Medulla oblongata (tissue), 1 donor: ENCODE results near the gene ADGRF1.

Source experiments
- DNase-seq: peaks from one replicate; pipeline ENCODE4 v3.0.0-alpha.2; 2015; ENCODE audit errors: extremely low spot score

Gene ADGRF1

DNA sequence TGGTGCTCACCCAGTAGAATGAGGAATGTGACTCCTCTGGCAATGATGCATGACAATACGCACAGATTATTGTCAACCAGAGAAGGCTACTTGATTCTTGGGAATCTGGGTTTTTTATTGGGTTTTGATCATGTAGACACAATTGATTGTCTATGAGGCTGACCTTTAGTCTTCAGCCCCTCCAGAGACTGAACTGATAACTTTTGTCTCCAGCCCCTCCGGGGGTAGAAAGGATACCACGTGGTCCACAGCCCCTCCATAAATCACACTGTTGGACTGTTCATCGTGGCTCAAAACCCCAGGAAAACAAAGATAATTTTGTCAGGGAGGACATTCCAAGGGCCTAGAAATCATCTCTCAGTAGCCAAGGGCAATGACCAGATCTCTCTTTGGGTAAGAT is 62.9 kb downstream of the ADGRF1 start:
- DNase-seq = no peak

DNA sequence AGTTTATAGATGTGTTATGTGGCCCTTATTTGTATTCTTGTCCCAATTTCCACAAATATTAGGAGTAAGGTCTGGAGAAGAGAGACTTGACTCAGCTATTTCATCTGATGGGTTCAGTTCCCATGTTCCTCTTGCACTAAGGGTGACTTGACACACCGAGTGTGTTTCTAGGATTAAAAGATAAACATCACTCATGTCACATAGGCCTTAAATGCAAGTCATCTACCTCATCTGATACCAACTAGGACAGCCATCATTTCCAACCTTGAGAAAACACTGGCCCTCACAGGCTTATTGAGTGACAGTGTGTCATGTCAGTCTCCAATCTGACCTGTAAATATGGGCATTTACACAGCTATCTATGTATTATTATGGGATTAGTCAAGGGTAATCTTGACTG is 67.3 kb downstream of the ADGRF1 start:
- DNase-seq = no peak

DNA sequence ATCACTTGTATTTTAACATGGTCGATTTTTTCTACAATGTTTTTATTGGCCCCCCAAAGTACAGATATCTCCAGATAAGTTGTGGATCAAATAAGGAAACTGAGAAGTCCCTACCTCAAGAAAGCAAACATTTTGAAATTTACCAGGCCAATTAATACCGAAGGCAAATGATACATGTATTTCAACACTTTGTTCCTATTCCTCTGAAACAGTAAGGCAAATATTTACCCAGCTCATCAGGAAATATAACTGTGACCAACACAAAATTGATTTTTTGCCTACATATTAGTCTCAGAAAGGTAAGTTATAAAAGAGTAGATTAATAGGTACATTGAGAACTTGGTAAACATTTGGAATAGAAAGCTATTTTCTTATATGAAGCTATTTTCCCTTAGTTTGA is 69.1 kb downstream of the ADGRF1 start:
- DNase-seq = no peak

DNA sequence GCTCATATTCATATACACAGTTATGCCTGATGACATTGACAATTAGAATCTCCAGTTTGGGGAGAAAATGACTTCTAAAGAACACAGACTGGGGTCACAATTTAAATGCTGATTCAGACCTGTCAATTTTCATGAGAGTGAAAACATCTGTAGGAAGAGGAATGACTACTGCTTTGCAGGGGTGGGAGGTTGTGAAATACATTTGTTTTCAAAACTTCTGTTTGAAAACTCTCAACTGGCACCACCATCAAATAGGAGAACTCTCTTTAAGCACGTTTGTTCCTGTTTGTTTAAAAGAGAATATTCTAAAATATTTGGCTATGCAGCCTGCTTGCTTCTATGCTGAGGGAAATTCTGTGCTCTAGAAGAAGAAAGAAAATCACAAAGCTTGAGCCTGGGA is 69.6 kb downstream of the ADGRF1 start:
- no peak for DNase-seq

DNA sequence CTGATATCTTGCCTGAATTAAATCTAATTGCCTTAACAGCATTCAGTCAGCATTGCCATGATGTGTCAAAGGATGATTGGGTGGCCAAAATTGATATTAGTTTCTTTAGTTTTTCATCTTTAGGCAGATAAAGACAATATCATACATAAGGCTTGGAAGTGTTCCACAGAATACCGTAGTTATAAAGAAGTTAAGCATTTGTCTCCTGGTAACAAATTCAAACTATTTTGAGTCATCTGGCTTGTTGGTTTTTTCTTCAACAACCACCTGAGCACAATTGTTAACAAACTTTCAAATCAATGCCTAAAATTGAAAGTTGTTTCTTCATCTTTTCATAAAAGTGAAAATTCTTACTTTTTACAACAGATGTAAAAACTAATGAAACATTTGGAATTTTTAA is 72.9 kb downstream of the ADGRF1 start:
- DNase-seq = no peak

DNA sequence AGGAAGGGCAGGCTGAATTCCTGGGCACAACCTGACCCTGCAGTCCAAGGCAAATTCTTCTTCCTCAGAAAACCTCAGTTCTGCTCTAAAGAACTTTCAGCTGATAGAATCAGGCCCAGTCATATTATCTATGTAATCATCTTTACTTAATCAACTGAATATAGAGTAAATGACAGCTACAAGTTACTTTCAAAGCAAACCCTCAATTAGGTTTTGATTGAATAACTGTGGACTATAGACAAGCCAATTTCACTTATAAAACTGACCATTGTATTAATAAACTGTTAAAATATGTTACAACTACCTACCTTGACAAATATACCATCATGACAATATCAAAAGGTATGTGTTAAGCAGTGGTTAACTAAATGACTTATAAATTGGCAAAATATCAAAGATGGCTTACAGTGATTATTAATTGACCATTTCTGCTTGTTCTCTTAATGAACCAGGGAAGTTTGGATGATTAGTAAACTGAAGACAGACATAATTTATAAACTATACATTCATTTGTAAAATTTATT is 74.2 kb downstream of the ADGRF1 start:
- no peak for DNase-seq

DNA sequence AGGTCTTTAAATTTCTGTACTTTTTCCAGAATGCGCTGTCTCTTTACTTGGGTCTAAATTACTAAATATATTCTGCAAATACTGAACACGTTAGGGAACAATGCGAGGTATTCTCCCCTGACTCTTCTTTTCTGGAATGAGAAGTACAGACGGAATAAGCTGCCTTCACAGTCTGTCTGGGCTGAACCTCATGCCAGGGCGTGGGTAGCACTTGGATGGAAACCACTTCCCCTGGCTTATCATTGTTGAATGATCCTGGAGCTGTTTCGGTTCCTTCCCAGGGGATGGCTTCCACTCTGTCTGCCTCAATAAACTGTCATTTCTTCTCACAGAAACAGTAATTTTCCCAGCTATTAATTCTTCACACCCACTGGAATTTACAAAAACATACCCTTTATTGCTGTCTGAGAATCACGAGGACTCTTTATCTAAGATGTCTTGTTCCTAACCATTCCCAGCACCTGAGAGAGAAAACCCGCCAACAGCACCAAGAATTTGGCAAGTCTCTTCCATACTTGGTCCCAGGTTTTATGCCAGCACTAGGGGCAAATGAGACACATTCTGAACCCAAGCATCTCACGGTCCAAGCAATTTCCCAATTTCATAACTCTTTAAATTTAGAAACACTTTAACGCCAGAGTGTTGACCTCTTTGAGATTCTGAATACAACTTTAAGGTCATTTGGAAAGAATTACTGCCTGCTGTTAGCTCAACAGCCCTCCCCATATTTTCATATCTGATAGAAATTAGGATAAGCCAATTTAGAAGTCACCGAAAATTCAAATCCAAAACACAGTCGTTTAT is 77.2 kb downstream of the ADGRF1 start:
- no peak for DNase-seq

DNA sequence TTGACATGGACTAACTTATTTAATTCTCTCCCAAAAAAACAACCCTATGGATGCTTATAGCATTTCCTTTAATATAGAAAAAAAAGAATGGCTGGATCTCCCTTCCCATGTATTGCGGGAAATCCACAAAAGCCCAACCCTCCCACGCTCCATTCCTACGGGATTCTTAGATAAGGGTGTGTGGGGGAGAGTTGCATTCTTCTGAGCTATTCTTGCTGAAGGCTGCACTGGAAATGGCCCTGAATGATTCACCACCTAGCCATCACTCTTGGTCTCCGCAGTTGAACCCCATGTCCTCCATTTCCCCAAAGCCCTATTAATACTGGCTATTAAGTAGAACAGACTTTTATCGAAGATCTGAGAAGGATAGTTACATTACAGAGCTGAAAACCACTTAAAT is 78.5 kb downstream of the ADGRF1 start:
- no peak for DNase-seq

DNA sequence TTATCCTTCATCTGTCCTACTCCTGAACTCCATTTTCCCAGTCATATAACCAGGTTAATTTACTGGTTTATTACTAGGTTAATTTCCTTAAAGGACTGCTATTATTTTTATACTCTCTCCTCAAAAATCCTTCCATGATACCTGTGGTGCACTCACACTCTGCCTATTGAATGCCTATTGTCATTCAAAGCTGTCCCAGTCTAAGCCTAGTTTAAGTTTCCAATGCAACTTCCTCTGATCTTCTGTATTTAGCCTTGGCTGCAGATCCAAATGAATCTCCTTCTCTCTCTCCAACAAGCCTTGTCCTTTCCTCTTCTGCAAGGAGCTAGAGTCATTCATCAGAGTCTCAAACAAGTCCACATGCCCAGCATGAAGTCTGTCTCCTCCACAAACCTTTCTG is 79.1 kb downstream of the ADGRF1 start:
- DNase-seq = no peak

DNA sequence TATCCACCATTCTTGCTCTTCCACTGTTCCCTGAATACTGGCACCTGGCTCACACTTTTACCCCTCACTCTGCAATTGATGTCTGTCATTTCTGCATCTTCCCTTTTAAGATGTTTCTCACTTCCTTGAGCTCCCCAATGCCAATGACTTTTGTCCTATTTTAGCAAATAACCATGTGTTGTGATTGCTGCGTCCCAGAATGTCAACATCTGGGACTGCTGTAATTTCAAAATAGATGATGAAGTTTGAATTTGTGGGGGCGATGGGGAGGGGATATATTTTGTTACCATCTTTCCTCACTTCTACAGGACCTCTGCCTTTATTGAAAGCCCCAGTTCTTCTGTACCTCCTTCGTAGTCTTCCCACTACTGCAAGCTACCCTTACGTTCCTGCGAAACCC is 80.4 kb downstream of the ADGRF1 start:
- no peak for DNase-seq

DNA sequence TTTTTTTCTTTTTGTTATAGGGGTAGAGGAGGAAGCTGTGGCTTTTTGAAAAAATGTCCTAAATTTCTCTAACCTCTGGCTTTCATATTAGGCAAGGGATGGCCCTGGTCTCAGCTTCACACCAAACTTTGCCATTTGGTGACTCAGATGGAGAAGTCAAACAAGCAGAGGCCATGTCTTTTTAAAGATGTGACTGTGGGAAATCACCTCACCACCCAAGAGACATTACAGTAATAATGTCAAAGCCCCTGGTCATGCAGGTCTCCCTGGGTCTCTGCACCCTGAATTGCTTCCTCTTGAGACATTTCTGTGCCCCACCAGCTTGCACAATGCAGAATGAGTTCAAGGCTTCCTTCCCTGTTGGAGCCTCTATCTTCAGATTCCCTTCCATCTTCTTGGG is 80.9 kb downstream of the ADGRF1 start:
- DNase-seq = no peak

DNA sequence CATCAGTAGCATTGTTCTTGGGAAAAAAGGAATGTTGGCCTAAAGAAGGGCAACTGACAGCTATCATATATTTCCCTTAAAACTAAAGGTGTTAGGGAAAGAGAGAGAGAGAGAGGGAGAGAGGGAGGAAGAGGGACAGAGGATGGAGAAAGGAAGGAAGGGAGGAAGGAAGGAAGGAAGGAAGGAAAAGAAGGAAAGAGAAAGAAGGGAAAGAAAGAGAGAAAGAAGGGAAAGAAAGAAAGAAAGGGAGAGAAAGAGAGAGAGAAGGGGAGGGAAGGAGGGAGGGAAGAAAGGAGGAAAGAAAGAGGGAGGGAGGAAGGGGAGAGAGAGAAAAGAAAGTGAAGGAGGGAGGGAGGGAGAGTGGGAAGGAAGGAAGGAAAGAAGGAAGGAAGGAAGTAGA is 82.7 kb downstream of the ADGRF1 start:
- no peak for DNase-seq

DNA sequence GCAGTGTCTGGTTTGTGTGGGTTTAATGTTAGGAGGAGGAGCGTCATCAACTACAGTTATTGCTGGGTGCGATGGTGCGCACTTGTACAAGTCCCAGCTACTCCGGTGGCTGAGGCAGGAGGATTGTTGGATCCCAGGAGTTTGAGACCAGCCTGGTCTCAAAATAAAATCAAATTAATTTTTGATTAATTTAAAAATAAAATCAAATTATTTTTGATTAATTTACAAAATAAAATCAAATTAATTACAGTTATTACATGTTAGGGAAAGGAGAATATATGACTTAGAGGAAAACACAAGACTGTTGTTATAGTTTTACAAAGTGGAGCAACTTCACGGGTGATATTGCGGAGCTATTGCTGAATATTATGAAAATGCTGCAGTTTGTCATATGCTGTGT is 85.7 kb downstream of the ADGRF1 start:
- no peak for DNase-seq

DNA sequence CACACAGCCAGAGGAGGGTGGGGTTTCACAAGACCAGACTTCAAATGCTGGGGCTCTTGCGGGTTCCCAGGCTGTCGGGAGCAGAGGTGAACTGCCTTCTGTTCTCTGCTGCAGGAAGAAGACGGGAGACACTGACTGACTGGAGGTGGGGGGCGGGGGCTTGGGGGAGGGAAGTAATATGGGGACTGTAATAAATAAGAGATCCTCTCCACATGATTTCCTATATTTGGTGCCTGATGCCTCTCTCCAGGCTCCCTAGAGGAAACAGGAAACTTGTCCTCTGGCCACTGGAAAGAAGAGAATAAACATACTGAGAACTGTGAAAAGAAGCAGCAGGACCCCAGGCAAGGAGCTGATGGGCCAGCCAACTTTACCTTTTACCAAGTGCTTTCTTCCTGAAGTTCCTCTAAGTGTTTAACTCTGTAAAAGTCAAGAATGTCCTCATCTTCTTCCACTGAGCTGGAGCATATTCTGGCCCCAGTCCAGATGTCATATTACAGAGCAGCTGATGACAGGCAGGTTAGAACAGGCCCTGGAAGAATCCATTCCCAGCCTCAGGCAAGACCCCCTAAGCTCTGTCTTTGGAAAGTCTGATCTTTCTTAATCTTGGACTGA is 87.2 kb downstream of the ADGRF1 start:
- DNase-seq = no peak

DNA sequence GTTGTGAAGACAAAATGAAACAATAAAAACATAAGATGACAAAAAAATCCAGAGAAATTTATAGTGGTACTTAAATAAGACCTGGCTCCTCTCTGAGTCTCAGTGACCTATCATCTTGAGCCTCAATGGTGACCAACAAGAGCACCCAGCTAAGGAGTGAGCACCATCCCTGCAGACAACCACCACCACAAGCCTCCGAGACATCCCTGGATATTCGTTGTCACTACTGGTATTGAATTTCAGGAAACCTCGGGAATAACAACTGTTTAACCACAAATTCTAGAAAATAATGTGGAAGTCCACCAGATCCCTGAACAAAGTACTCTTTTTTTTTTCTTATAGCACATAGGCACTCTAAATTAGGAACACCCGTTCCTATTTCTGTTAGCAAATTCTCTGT is 88.2 kb downstream of the ADGRF1 start:
- DNase-seq = no peak

DNA sequence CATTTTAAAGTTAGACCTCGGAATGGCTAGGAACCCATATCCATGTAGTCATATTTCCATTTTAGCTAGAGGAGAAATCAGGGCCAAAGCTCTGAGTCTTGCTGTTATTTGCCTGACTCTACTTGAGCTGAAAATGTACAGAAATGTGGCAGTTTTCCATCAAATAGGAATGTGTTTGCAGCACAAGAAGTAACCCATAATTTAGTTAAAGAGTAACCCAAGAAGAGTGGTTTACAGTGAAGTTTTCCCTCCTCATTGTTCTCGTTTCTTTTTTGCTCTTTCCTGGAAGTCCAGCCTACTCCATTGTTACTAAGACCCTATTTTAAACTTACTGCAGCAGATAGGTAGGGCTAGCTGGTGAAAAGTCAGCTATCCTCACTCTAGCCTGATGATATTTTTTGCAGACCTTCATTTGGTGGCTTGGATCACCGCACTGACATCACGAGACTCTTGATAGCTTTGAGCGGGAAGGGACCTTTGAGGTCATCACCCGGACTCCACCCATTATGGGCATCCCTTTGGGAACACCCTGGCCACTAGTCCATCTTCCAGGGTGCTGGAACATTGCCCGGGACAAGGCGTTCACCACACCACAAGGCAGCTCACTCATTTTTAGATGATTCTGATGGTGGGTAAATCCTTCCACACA is 92.4 kb downstream of the ADGRF1 start:
- DNase-seq = no peak

DNA sequence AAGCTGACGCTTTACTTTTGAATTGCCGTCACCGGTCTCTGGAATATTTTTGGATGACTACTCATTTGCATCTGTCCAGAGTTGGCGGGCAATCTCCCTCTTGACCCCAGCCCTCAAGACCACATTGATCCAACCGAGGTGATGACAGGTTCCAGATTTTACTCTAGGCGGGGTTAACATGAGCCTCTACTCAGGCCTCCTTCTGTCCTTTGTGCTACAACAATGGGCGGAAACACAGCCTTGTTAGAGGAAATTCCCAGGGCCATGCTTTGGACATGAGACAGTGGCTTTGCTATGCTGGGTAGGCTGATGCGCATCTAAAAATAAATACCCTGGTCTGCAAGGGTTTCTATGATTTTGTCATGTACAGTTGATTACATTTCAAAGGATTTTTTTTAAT is 93.4 kb downstream of the ADGRF1 start:
- DNase-seq = no peak
